GM21825 (cell line): ENCODE measurements around the gene FAM167B.

Experiments used
- ATAC-seq: cut with Tn5 transposase; IDR thresholded peaks from one replicate; pipeline ENCODE4 v1.9.1; 2021; ENCODE audit warnings: mild to moderate bottlenecking, moderate library complexity; ENCODE audit not compliant: unreplicated experiment

Gene FAM167B

GRCh38 chr1:32246888-32247273 lies at the start of gene FAM167B:
Gene FAM167B (plus strand): TSS chr1:32247222. CDS start chr1:32247422, 200 bp downstream.
- no peak for ATAC-seq

GRCh38 chr1:32197837-32198236 lies 49.2 kb upstream of the FAM167B start:
- ATAC-seq, result no peak

- no peak for ATAC-seq
Observed at GRCh38 chr1:32198237-32199042, 48.6 kb upstream of the FAM167B start.

- ATAC-seq, result no peak
Observed at GRCh38 chr1:32199043-32199716, 47.8 kb upstream of the FAM167B start.

GRCh38 chr1:32199717-32200072 lies 47.3 kb upstream of the FAM167B start:
- no peak for ATAC-seq

- no peak for ATAC-seq
Observed at GRCh38 chr1:32200226-32201010, 46.6 kb upstream of the FAM167B start, which contains the start of gene CCDC28B. Gene CCDC28B (plus strand): TSS chr1:32200595. CDS start chr1:32201936, 1,341 bp downstream.

GRCh38 chr1:32201011-32201855 lies 45.8 kb upstream of the FAM167B start:
- peak; percentile 42 for ATAC-seq

- ATAC-seq, result no peak
Observed at GRCh38 chr1:32204943-32205361, 42.1 kb upstream of the FAM167B start.

- peak; percentile 37 for ATAC-seq
Observed at GRCh38 chr1:32205401-32206370, 41.3 kb upstream of the FAM167B start, which contains the start of gene IQCC. Gene IQCC (plus strand): TSS chr1:32205671. CDS start chr1:32205682, 11 bp downstream.

GRCh38 chr1:32208469-32208868 lies 38.6 kb upstream of the FAM167B start:
- no peak for ATAC-seq

GRCh38 chr1:32208891-32209328 lies 38.1 kb upstream of the FAM167B start, which contains the start of gene DCDC2B:
Gene DCDC2B (plus strand): TSS chr1:32209089. CDS start chr1:32209094, 5 bp downstream.
- no peak for ATAC-seq

- no peak for ATAC-seq
Observed at GRCh38 chr1:32215629-32216480, 31.2 kb upstream of the FAM167B start.

- no peak for ATAC-seq
Observed at GRCh38 chr1:32216566-32216965, 30.5 kb upstream of the FAM167B start.

GRCh38 chr1:32219022-32219421 lies 28.0 kb upstream of the FAM167B start:
- ATAC-seq, result no peak

- no peak for ATAC-seq
Observed at GRCh38 chr1:32220746-32221580, 26.1 kb upstream of the FAM167B start.

- no peak for ATAC-seq
Observed at GRCh38 chr1:32221581-32221979, 25.4 kb upstream of the FAM167B start.
